K562 (cell line): ENCODE measurements around the gene SLC24A3. TPM values are rescaled to one million over a fixed set of nuclear protein-coding genes. Genes with fewer than 3 reads are reported as not detected.

Experiments
- ATAC-seq: fragments of 200-7000 bp; cut with Tn5 transposase; 3 replicates; pipeline ENCODE4 v1.9.1; 2020; ENCODE audit warnings: moderate library complexity
- BruUV-seq: library from RNA; stranded (reverse); fragments of 400-500 nt; replicated peaks from 2 replicates; lab custom pipeline; 2021; lab: Mats Ljungman, UMichigan
- CTCF ChIA-PET: fragments of 300-600 bp; formaldehyde crosslinking; extraction: SDS; loops from one replicate; lab custom pipeline; 2021; ENCODE audit warnings: low intra/inter-chr PET ratio; lab: Yijun Ruan, JAX
- POLR2A ChIA-PET: fragments of 300-600, 350-650 bp; sonication (Branson Sonifier 250); formaldehyde crosslinking; extraction: SDS; loops from one replicate; lab custom pipeline; 2021; ENCODE audit warnings: antibody characterized with exemption, inconsistent platforms; lab: Yijun Ruan, JAX
- DNase-seq, 4 experiments: peaks; one replicate each; pipeline versions ENCODE4 v3.0.0 to v3.0.0-alpha.2; 2011 to 2018; ENCODE audit warnings: low spot score in 3 of 4, mixed read lengths in 3 of 4; ENCODE audit errors: extremely low read depth in 1 of 4
- FAIRE-seq: peaks from 2 replicates; lab custom pipeline; 2011; peaks lifted over from hg19 to GRCh38; lab: Jason Lieb, UNC
- H2AFZ ChIP-seq: 2 replicates; pipeline ENCODE4 v1.6.0; 2011; ENCODE audit warnings: low read depth, low read length, control low read depth, inconsistent platforms
- H3K27ac ChIP-seq: fragments of 200-600 bp; 3 replicates; pipeline ENCODE4 v1.8.0; 2011; ENCODE audit warnings: low read depth, mild to moderate bottlenecking, control low read depth, inconsistent platforms, low read length, moderate library complexity, mixed read lengths; ENCODE audit errors: extremely low read depth
- H3K27me3 ChIP-seq, 2 experiments: fragments of 300-600 bp in 1 of 2; 2 replicates in 1 of 2; 3 replicates in 1 of 2; pipeline versions ENCODE4 v1.6.0 to v1.8.0; 2011; ENCODE audit warnings: inconsistent platforms in 2 of 2, low read length in 2 of 2, mild to moderate bottlenecking in 1 of 2, mixed read lengths in 1 of 2, moderate library complexity in 1 of 2; ENCODE audit not compliant: control insufficient read depth in 2 of 2, insufficient read depth in 2 of 2
- H3K36me3 ChIP-seq: fragments of 300-600 bp; 3 replicates; pipeline ENCODE4 v1.8.0; 2011; ENCODE audit warnings: mild to moderate bottlenecking, low read length, inconsistent platforms; ENCODE audit not compliant: control insufficient read depth, insufficient read depth
- H3K4me1 ChIP-seq, 2 experiments: fragments of 200-600 bp in 1 of 2; replicated peaks in 1 of 2; 2 replicates in 1 of 2; 3 replicates in 1 of 2; pipeline versions ENCODE4 v1.5.1 to v1.8.0; 2011; ENCODE audit warnings: inconsistent platforms in 2 of 2, low read length in 2 of 2, mild to moderate bottlenecking in 1 of 2, mixed read lengths in 1 of 2, moderate library complexity in 1 of 2; ENCODE audit not compliant: control insufficient read depth in 2 of 2, insufficient read depth in 2 of 2
- H3K4me2 ChIP-seq: 2 replicates; pipeline ENCODE4 v1.6.1; 2011; ENCODE audit warnings: low read length, control low read depth, inconsistent platforms, mixed read lengths; ENCODE audit not compliant: insufficient read depth
- H3K4me3 ChIP-seq: fragments of 200-600 bp; sonication (generic), shearing (Covaris generic); 2 replicates; pipeline ENCODE4 v1.5.1; 2016; ENCODE audit warnings: control low read depth, inconsistent platforms
- H3K79me2 ChIP-seq: fragments of 200-600 bp; 3 replicates; pipeline ENCODE4 v1.8.0; 2011; ENCODE audit warnings: low read length, inconsistent platforms; ENCODE audit not compliant: control insufficient read depth, insufficient read depth
- H3K9ac ChIP-seq, 2 experiments: 2 replicates each; pipeline versions ENCODE4 v1.6.0 to v1.6.1; 2011; ENCODE audit warnings: low read depth in 2 of 2, low read length in 2 of 2, control low read depth in 1 of 2, inconsistent platforms in 1 of 2, mild to moderate bottlenecking in 1 of 2, mixed read lengths in 1 of 2; ENCODE audit not compliant: insufficient read depth in 1 of 2
- H3K9me1 ChIP-seq: one replicate; pipeline ENCODE4 v1.6.0; 2011; ENCODE audit warnings: inconsistent platforms, mild to moderate bottlenecking, low read length, moderate library complexity; ENCODE audit not compliant: control insufficient read depth, insufficient read depth
- H3K9me3 ChIP-seq: replicated peaks from 2 replicates; pipeline ENCODE4 v1.5.1; 2011; ENCODE audit warnings: low read depth, low read length, inconsistent platforms; ENCODE audit not compliant: control insufficient read depth, insufficient read depth
- H4K20me1 ChIP-seq: replicated peaks from 2 replicates; pipeline ENCODE4 v1.6.1; 2011; ENCODE audit warnings: low read length, inconsistent platforms, mixed read lengths; ENCODE audit not compliant: control insufficient read depth, insufficient read depth
- FUS ChIP-seq: fragments of 200-400 bp; formaldehyde crosslinking; optimal IDR thresholded peaks from 2 replicates; pipeline ENCODE3; 2017; ENCODE audit warnings: low read depth, low read length
- MEF2A ChIP-seq: IDR thresholded peaks from 2 replicates; pipeline ENCODE4 v1.6.1; 2011; ENCODE audit warnings: low read depth, mild to moderate bottlenecking, low read length, moderate library complexity; ENCODE audit not compliant: control insufficient read depth
- NUFIP1 ChIP-seq: fragments of 450-650 bp; IDR thresholded peaks from 2 replicates; pipeline ENCODE4 v1.6.1; 2018; ENCODE audit not compliant: partially characterized antibody
- ZNF316 ChIP-seq: fragments of 450-650 bp; IDR thresholded peaks from 2 replicates; pipeline ENCODE4 v1.6.1; 2016
- WGBS: fragments of 100-300 bp; shearing (Covaris generic); methylation state at CpG from one replicate; pipeline ENCODE4 v1.1.6; 2016; ENCODE audit warnings: low coverage, mixed read lengths; ENCODE audit not compliant: insufficient coverage; ENCODE audit errors: missing lambda C conversion rate; 5-methylcytosine and 5-hydroxymethylcytosine counted together
- in situ Hi-C: fragments of 300-500 bp; cut with MboI; formaldehyde crosslinking; loops from 4 replicates; pipeline ENCODE4 v1.15.0; 2018; ENCODE audit warnings: inconsistent platforms, mixed read lengths
- intact Hi-C: fragments of 100-400 bp; cut with micrococcal nuclease; formaldehyde crosslinking; loops from 2 replicates; pipeline ENCODE4 v1.14.2; 2022
- polyA plus RNA-seq, 8 experiments: library from polyadenylated mRNA; depleted of rRNA in 4 of 8; stranded (reverse) in 5 of 8; unstranded in 3 of 8; fragments of >200 nt; fragmentation: Nextera tagmentation in 2 of 8; fragmentation: Illumina TruSeq in 1 of 8; extraction: Ambion mirVana in 2 of 8; extraction: Trizol in 1 of 8; gene quantifications; 2 replicates each; pipeline versions ENCODE4 v1.2.1 to v1.2.3, GENCODE V29; 2011 to 2014; ENCODE audit warnings: inconsistent platforms in 1 of 8, missing spikeins in 1 of 8
- total RNA-seq, 7 experiments: library from RNA; depleted of rRNA in 6 of 7; stranded (reverse); fragments of >200 nt in 6 of 7; fragmentation: Illumina TruSeq in 2 of 7; extraction: Trizol in 2 of 7; gene quantifications; 2 replicates each; pipeline versions ENCODE4 v1.2.1 to v1.2.3, GENCODE V29; 2011 to 2021; ENCODE audit warnings: low replicate concordance in 1 of 7
- TF ChIP-seq, protein P1 (sequence below): sonication (generic); formaldehyde crosslinking; IDR thresholded peaks from 2 replicates; pipeline ENCODE4 v1.8.0; 2022; ENCODE audit warnings: missing genetic modification reagents, mild to moderate bottlenecking, borderline replicate concordance

SLC24A3 gene
- total and polyA plus RNA-seq, 9 of the 15 experiments (the other 6 are each of a cell fraction or from before 2014, with no cell fraction given) = not detected

DNA sequence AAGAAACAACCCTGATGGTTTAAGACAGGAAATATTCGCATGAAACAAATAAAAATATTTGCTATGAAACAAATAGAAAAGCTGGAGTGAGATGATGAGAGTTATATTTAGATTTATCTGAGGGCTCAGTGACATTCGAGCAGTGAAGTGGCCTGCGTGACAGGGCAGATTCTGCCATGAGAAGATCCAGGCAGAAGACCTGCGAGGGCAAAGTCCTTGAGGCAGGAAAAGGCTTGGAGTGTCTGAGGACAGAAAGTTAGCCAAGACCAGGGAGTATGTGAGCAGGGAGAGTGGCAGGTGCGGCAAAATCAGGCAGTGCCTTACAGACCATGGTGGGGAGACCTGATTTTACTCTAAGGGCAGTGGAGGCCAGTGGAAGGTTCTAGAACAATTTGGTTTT, 478.7 kb downstream of the SLC24A3 start (continued):
- TF ChIP-seq, protein P1, sequence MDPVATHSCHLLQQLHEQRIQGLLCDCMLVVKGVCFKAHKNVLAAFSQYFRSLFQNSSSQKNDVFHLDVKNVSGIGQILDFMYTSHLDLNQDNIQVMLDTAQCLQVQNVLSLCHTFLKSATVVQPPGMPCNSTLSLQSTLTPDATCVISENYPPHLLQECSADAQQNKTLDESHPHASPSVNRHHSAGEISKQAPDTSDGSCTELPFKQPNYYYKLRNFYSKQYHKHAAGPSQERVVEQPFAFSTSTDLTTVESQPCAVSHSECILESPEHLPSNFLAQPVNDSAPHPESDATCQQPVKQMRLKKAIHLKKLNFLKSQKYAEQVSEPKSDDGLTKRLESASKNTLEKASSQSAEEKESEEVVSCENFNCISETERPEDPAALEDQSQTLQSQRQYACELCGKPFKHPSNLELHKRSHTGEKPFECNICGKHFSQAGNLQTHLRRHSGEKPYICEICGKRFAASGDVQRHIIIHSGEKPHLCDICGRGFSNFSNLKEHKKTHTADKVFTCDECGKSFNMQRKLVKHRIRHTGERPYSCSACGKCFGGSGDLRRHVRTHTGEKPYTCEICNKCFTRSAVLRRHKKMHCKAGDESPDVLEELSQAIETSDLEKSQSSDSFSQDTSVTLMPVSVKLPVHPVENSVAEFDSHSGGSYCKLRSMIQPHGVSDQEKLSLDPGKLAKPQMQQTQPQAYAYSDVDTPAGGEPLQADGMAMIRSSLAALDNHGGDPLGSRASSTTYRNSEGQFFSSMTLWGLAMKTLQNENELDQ (CRISPR knock-in tag) = no peak
- TF ChIP-seq NUFIP1 = no peak
- no peak for TF ChIP-seq FUS

DNA sequence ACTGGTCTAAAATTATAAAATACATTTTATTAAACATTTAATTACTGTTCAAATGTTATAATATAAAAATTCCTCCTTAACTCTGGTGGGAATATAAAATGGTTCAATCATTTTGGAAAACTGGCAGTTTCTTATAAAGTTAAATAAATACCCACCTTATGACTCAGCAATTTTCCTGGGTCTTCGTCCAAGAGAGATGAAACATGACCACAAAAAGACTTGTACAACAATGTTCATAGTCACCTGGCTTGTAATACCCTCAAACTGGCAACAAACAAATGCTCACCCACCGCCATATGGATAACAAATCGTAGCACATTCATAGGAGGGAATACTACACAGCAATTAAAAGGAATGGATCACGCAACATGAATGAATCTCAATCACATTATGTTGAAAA, 479.7 kb downstream of the SLC24A3 start:
- BruUV-seq = no TSS peak
- Histone ChIP-seq H3K27me3 (no peaks in the 10 kb centered on the region; a peak in 1 of 5 replicates), H3K4me1 (no peaks in the 10 kb centered on the region), H3K4me3 (no peak overlapping the region), H4K20me1 (no peaks in the 10 kb centered on the region), H2AFZ (no peak overlapping the region), H3K9me1 (peaks cover 3% of the 10 kb centered on the region), H3K9me3 (no peaks in the 10 kb centered on the region), H3K36me3 (no peaks in the 10 kb centered on the region), H3K9ac (no peak overlapping the region), H3K79me2 (no peaks in the 10 kb centered on the region), H3K27ac (no peak overlapping the region), H3K4me2 (no peak overlapping the region)
- WGBS = 20% methylated on average over 4 of the region's 4 CpGs
- CTCF ChIA-PET = no interaction called here
- POLR2A ChIA-PET = no interaction called here
- TF ChIP-seq MEF2A (no peak), ZNF316 (peak; percentile 20; the same call in 1 of the 2 replicates)
- DNase-seq (no peak), FAIRE-seq (no peak), ATAC-seq (no peak)
- intact Hi-C loops = loop anchor here (2.0 to 10.0 kb wide), 2 partner anchors 93 to 303 kb away; no protein-coding TSS in a partner anchor
- in situ Hi-C loops = no loop called here
